ENCODE results near the gene RESF1. TPM values are rescaled to one million over a fixed set of nuclear protein-coding genes. Genes with fewer than 3 reads are reported as not detected.

Gene RESF1, protein sequence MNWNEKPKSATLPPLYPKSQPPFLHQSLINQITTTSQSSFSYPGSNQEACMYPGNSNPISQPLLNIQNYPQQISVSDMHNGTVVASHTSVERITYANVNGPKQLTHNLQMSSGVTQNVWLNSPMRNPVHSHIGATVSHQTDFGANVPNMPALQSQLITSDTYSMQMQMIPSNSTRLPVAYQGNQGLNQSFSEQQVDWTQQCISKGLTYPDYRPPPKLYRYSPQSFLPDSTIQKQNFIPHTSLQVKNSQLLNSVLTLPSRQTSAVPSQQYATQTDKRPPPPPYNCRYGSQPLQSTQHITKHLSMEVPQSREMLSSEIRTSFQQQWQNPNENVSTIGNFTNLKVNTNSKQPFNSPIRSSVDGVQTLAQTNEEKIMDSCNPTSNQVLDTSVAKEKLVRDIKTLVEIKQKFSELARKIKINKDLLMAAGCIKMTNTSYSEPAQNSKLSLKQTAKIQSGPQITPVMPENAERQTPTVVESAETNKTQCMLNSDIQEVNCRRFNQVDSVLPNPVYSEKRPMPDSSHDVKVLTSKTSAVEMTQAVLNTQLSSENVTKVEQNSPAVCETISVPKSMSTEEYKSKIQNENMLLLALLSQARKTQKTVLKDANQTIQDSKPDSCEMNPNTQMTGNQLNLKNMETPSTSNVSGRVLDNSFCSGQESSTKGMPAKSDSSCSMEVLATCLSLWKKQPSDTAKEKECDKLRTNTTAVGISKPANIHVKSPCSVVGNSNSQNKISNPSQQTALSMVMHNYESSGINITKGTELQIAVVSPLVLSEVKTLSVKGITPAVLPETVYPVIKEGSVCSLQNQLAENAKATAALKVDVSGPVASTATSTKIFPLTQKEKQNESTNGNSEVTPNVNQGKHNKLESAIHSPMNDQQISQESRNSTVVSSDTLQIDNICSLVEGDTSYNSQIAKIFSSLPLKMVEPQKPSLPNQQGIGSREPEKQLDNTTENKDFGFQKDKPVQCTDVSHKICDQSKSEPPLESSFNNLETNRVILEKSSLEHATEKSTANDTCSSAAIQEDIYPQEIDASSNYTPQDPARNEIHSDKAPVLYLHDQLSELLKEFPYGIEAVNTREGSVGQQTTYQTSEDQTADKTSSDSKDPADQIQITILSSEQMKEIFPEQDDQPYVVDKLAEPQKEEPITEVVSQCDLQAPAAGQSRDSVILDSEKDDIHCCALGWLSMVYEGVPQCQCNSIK (N-terminal part only)
- total RNA-seq, result 57.3 and 82.2 TPM in 2 replicates

GRCh38 chr12:31959161-31959700, at the start of gene RESF1:
RESF1 (plus strand) TSS chr12:31959415; CDS start chr12:31980956, 21,541 bp downstream.

Other genes starting within 250 kb of the RESF1 start
- gene AMN1, start 230.4 kb upstream of the RESF1 start, total RNA-seq, result 10.4 and 12.5 TPM in 2 replicates
- 6.6 and 7.9 TPM in 2 replicates for gene BICD1, start 147.4 kb downstream of the RESF1 start, total RNA-seq

All from mammary microvascular endothelial cell (primary cell).